NCI-H2029 (cell line): ENCODE data around the gene PLPP1.
A peak's percentile ranks its signal among the peaks of the same experiment; 100 is the strongest.

Experiments
- DNase-seq: peaks from one replicate; lab custom pipeline; 2025; lab: John Stamatoyannopoulos, UW

The PLPP1 gene

DNA sequence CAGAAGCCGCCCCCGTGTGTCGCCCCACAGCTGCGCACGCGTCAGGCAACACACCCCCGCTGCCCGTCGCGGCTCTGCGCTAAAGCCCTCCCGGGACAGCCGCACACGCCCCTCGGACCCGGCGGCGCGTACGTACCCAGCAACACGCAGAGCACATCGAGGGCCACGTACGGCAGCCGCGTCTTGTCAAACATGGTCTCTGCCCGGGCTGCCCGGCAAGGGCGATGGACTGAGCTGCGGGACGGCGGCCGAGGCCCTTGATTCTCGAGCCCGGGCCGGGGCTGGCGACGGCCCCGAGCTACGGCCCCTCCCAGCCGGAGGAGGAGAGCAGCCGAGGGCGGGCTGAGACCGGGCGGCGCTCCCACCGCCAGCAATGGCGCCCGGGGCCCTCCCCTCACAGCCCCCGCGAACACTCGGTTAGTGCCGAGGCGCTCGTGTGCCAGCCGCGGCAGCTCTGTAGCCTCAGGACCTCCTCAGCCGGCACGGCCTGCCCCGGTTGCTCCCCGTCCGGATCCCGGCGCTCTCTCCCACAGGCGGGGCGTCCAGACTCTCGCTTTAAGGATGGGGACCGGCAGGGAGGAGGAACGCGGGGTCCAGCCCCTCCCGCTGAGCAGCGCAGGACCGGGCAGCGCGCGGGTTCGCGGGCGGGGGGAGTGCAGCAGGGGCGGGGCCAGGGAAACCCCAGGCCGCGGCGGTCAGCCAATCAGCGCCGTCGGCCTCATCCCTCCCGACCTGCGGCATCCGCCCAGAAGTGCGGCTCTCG is at the start of gene PLPP1:
PLPP1 (minus strand) TSS at position 529 of the 763 bp plus-strand sequence; CDS start at position 194, 335 bp downstream.
- DNase-seq: peak; percentile 80

DNA sequence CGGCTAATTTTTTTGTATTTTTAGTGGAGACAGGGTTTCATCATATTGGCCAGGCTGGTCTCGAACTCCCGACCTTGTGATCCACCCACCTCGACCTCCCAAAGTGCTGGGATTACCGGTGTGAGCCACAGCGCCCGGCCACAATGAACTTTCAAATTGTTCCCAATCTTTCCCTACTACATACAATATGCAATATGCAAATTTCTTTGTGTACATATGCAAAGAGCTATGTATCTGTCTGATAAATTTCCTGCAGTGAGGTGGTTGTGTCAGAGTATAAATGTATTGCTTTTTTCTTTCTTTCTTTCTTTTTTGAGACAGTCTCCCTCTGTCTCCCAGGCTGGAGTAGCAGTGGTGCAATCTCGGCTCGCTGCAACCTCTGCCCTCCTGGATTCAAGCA is 48.8 kb upstream of the PLPP1 start:
- DNase-seq: no peak

DNA sequence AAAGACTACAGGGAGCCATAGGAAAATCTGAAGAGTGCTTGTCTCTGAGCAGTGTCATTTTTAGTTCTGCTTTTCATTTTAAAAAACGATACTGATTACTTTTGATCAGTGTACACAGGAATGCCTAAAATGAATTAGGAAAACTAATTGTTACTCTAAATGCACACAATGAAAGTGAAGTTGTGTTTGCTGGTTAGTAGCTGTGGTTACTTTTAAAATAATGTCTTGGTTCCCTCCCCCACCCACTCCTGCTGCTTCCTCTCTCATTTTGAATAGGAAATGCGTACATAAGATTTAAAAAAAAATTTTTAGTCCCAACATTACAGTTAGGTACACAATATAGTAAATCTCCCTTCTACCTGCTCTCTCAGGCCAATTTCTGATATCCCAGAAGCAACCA is 47.5 kb upstream of the PLPP1 start:
- DNase-seq: no peak

DNA sequence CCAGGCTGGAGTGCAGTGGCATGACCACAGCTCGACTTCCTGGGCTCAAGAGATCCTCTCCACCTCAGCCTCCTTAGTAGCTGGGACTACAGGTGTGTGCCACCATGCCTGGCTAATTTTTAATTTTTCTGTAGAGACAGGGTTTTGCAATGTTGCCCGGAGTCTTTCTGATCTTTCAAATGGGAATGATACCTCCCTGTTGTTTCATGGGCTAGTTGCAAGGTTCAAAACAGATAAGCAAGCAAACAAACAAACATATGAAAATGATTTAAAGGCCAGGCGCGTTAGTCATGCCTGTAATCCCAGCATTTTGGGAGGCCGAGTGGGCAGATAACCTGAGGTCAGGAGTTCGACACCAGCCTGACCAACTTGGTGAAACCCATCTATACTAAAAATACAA is 45.3 kb upstream of the PLPP1 start:
- no peak for DNase-seq

DNA sequence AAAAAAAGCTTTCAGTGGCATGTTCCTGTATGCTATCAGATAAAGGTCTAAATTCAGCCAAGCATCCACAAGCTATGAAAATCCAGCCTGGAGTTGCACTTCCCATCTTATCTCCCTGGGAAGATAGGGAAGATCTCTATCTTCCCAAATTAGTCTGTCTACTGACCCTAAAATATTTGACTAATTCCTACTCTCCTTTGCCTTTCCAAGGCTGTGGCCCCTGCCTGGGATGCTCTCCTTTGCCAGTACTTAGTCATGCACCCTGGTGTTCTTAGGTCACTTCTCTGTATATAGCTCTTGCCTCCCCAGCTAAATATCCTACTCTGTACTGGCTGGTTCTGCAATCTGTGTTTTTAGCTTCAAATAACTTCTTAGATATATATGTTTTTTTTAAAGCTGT is 44.0 kb upstream of the PLPP1 start:
- no peak for DNase-seq

DNA sequence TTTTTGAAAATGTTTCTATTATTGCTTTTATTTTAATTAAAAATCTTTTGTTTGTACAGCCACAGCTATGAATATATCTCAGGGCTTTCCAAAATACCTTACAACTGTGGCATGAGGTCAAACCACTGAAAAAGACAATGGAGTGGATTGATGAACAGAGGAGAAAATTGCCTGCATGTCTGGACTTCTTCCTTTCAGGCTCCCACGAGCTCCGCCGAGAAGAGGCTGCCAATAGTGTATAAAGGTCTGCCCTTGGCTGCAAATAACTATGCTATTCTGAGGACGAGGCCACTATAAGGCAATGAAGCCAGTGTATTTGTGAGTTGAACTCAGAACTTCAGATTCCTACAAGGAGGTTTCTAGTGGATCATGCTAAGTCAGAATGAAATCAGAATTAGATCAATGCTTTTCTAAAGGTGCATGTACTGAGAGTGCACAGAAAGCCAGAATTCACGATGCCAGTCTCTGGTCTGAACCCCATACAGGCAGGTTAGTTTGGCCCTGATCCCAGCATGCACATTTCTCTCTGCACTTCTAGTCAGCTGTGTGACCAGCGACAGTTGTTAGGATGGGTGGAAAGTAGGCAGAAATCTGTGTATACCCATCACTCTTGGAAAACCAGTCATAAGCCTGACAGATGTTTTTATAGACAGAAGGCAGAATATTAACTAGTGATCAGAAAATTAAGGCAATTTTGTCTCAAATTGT is 42.7 kb upstream of the PLPP1 start:
- no peak for DNase-seq

DNA sequence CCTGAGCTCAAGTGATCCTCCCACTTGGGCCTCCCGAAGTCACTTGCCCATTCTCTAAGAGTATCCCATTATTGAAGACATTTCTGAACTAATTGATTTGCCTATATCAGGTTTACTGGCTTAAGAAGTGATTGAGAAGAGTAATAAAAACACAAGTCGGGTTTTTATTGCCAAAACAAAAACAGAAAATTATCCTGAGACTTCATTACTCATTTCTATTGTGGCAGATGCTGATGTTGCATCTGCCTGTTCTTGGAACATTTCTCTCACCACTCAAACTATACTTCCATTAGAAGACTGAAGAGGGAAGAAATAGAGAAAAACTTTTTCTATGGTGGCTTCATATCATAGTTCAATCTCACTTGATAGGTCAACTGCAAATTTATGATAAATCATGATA is 41.9 kb upstream of the PLPP1 start:
- DNase-seq: no peak

DNA sequence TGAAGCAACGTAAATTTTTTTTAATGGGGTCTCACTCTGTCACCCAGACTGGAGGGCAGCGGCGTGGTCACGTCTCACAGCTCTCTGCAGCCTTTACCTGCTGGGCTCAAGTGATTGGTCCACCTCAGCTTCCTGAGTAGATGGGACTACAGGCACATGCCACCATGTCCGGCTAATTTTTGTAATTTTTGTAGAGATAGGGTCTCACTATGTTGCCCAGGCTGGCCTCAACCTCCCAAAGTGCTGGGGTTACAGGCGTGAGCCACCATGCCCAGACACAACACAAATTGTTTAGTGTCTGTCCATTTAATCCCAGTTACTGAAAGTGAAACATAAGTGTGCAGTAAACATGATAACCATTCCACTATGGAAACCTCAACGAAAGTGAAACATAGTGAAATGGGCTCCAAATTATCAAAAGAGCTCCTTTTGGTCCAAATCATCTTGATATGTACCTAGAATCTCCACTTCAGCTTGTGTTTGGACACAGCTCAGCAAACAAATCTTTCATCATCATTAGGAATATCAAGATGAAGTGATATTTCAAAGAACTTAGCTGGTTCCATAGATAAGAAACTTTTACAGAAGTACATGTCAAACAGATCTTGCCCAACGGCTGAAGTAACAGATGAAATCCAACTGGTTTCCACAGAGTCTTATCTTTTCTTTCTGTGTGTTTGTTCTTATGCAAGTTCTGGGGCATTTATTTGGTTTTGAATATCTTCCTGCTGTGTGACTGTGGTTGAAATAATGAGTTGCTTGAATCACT is 41.2 kb upstream of the PLPP1 start:
- DNase-seq: no peak

DNA sequence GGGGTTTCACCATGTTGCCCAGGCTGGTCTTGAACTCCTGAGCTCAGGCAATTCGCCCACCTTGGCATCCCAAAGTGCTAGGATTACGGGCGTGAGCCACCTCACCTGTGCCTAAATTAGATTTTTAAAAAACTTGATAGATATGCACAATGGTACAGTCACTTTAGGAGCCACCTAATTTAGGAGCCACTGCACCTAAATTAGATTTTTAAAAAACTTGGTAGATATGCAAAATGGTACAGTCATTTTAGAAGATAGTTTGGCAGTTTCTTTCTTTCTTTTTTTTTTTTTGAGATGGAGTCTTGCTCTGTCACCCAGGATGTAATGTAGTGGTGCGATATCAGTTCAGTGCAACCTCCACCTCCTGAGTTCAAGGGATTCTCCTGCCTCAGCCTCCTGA is 37.8 kb upstream of the PLPP1 start:
- DNase-seq: no peak

DNA sequence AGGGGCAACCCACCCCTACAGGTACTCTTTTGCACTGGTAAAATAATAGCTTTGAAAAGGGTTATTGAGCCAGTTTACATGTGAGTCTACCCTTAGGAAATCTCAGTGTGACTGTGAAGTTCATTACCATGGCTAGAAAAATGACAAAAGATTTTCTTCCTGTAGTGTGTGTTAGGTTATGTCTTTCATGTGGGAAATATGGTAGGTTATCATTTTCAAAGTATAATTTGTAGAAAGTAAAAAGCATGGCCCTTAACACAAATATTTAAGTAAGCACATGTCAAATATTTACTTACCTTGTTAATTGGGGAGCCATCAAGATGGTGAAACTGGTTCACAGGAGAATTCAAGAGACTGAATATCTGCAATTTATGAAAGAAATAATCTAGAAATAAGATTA is 37.3 kb upstream of the PLPP1 start:
- DNase-seq: no peak

DNA sequence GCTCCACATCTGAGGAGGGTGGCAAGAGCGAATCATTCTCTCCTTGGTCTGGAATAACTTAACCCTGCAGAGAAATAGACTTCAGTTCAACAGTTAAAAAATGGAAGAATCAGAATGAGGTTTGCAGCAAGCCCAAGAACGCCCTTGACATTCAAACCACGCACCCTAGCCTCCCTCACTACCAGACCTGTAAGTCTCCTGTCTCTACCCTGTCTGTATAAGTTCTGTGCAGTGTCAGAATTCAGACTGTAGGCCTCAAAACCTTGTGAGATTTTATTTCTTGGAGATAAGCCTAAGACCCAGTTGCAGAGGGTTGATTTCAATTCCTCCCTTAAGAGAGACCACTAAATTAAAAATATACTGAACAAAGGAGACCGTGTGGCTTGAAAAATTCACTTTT is 35.8 kb upstream of the PLPP1 start:
- DNase-seq: no peak

DNA sequence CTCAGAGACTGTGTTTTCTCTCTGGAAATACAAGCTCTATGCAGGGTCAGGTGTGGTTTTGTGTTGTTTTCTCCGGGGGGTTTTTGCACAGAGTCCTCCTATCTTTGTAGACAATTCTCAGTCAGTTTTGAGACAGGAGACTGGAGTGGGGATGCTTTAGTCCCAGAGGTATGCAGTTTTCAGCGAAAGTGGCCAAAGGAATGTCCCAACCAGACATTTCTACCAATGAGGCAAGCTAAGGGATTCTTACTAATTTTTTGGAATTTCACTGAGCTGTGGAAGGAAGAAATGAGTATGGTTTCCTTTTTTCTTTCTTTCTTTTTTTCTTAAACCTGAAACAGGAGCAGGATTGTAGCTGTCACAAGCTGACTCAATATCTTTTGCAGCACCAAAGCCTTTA is 35.3 kb upstream of the PLPP1 start:
- no peak for DNase-seq

DNA sequence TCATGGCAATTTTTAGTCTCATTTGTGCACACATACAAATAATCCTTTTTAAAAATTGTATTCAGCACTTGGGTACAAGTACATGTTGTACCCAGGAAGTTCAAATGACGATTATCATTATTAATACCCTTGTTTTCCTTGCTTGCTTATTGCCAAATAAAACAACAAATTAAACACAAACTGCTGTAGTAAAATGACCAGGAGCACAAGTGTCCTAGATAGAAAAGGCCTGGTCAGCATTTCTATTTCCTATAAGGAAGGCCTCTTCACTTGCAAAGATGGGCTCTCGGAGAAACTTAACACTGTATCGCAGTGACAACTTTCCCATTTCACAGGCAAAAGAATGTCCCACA is 34.7 kb upstream of the PLPP1 start:
- no peak for DNase-seq

DNA sequence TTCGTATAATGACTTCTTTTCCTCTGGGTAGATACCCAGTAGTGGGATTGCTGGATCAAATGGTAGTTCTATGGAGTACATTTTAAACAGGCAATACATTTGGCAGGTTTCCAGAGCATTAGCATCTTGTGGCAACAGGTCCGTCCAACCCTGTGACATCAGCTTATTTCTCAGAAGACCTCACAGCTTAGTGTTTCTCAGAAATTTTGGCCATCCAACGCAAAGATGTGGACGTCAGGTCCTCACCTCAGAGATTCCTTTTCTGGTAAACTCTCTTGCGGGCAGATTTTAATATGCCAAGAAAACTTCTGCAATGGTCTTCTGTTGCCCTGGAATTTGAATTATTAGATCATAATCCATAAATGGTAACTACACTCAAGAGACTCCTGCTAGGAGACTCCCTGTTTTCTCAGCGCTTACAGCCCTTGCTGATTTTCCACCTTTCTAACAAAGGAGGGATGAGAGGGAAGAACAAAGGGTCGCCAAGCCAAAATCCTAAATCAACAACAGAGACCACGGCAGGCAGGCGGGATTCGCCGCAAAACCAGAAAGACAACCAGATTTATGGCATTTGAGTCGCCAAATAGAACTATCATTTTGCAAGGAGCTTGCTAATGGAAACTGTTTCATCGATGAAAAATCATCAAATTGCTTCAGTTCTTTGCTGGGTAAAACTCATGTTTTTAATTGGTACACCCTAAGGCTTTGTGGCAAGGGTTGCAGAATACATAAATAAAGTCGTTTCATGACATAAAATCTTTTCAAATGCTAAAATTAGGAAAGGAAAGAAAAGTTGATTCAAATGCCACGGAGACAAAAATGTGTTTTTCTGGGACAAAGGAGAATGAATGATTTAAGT is 34.1 kb upstream of the PLPP1 start:
- DNase-seq: no peak

DNA sequence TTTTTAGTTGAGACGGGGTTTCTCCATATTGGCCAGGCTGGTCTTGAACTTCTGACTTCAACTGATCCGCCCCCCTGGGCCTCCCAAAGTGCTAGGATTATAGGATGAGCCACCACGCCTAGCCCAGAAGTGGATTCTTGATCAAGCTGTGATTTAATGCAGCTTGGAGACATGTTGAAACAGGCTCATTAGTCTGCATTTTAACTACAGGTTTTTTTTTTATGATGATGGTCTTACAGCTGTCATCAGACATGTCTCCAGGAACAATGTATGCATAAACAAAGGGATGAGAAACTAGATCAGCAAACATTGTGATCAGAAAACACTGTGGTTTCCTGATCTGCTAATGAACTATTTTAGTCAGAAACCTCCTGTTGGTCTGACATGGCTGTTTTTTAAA is 30.0 kb upstream of the PLPP1 start:
- DNase-seq: no peak

DNA sequence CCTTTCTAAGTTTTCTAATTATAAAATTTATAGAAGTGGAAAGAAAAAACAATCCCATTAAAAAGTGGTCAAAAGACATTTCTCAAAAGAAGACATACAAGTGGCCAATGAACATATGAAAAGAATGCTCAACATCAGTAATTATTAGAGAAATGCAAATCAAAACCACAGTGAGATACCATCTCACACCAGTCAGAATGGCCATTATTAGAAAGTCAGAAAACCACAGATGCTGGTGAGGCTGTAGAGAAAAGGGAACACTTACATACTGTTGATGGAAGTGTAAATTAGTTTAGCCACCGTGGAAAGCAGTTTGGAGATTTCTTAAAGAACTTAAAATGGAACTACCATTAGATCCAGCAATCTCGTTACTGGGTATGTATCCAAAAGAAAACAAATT is 23.7 kb upstream of the PLPP1 start:
- no peak for DNase-seq

DNA sequence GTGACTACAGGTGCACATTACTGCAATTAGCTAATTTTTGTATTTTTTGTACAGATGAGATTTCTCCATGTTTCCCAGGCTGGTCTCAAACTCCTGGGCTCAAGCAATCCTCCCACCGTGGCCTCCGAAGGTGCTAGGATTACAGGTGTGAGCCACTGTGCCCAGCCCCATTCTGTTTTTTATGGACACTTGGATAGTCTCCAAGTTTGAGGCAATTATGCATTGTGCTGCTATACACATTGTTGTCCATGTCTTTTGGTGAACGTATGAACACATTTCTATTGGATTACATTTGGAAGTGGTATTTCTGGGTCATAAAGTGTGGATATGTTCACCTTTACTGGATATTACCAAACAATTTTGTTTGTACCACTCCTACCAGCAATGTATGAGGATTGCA is 22.4 kb upstream of the PLPP1 start:
- DNase-seq: peak; percentile 48

DNA sequence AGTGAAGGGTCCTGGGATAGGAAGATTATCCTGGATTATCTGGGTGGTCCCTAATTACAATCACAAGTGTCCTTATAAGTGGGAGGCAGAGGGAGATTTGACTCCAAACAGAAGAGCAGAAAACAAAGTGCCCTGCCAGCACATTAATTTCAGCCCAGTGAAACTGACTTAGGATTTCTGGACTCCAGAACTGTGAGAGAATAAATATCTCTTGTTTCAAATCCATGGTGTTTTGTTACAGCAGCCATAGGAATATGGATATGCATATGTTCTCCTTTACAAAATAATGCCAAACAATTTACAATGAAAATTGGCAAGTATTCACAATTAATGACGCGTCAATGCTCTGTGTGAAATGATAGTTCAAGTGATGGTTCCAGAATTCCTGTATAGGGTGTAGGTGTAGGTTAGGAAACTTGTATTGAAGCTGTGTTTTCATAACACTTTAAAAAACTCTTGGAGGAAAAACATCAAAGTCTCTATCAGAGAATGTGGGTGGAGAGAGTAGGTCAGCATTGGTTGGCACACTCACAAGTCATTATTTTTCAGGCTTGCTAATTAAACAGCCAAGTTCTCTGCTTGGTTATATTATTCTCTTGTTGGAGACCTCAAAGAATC is 19.9 kb upstream of the PLPP1 start:
- no peak for DNase-seq

DNA sequence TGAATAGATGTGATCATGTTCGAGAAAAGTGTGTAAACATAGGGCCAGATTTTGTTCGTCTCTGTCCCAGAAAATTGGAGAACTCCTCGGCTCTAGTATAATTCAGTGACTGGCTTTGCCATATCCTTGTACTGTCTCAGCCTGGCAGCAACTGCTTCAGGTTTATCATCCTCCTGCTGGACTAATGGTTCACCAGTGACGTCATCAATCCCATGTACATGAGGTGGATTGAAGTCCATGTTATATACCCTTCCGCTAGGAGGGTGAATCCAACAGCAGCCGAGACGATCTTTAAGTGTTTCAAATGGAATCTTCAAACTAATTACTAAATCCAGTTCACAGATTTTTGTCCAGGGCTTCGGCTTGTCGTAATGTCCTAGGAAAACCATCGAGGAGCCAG is 17.1 kb upstream of the PLPP1 start:
- DNase-seq: no peak

DNA sequence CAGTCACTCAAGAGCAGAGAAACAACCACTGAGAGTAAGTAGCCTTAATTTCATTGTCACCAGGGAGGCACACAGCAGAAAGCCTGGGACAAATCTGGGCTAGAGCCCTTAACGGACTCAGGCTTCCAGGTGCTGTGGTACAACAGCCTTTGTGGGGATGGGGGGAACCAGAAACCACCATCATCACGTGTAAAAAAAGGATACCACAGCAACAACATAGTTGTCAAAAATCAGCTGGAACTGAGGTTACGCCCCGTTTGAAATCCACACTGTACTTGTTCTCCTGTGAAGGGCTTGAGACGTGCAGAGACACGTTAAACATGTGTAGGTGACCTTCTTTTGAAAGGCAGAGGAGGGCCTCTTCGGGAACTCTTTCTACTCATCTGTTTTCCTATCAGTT is 16.6 kb upstream of the PLPP1 start:
- DNase-seq: no peak

DNA sequence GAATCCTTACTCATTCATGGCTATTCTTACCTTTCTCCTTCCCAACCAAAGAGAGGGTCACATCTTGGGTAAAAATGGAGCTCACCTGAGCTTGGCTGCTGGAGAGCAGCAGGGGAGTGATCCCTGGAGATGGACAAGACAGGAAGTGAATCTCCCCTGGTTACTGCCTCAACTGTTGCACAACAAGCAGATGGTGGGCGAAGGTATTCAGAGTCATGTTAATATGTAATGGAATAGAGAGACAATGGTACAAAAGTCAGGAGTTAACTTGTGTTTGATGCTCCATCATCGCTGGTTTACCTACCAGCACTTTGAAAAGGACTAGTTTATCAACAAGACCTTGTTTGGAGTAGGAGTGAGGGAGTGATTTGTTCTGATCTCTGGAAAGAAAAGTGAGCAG is 13.0 kb upstream of the PLPP1 start:
- DNase-seq: no peak

DNA sequence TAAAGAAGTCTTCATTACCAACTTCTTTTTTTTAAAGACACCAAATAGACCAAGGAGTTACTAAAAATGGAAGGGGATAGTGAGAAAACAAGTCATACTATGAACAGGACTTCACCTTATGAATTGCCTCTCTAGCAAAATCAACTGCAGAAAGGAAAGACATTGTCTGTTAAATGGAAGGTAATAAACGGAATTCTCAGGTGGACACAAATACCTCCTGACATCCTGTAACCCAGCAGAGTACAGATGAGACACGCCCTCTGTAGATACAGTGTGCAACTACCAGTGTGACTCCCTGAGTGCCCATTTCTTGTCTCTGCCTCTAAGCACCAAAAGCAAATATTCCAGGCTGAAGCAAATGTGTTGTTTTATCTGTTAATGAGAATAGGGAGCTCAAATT is 12.2 kb upstream of the PLPP1 start:
- no peak for DNase-seq
